Stomach smooth muscle (tissue), 2 donors: ENCODE results near the gene KLHDC1.
"Not testable (repeated sequence)": the region's sequence is repeated elsewhere in the genome, so short reads cannot be mapped to it uniquely, and the experiment has no call there.

ENCODE experiments used
- H3K27ac ChIP-seq: one replicate; pipeline ENCODE4 v1.7.0; 2013; ENCODE audit warnings: mild to moderate bottlenecking, low read length, inconsistent platforms
- H3K27me3 ChIP-seq, 2 donors: one replicate each; pipeline ENCODE4 v1.7.0; 2013; ENCODE audit warnings: low read length in 2 of 2; ENCODE audit not compliant: insufficient read depth in 2 of 2, control insufficient read depth in 1 of 2
- H3K36me3 ChIP-seq, 2 donors: one replicate each; pipeline ENCODE4 v1.7.0; 2013; ENCODE audit warnings: low read length in 2 of 2; ENCODE audit not compliant: control insufficient read depth in 2 of 2, insufficient read depth in 2 of 2
- H3K4me1 ChIP-seq: one replicate; pipeline ENCODE4 v1.7.0; 2013; ENCODE audit warnings: low read length; ENCODE audit not compliant: control insufficient read depth, insufficient read depth
- H3K4me3 ChIP-seq, 2 donors: one replicate each; pipeline ENCODE4 v1.7.0; 2013; ENCODE audit warnings: low read length in 2 of 2
- H3K9ac ChIP-seq, 2 donors: one replicate each; pipeline ENCODE4 v1.7.0; 2013; ENCODE audit warnings: low read length in 2 of 2, mild to moderate bottlenecking in 1 of 2
- H3K9me3 ChIP-seq, 2 donors: one replicate each; pipeline ENCODE4 v1.7.0; 2013; ENCODE audit warnings: low read length in 2 of 2; ENCODE audit not compliant: control insufficient read depth in 2 of 2
- donor health status: healthy.
- donor health status: Pancreatic carcinoma.

Gene KLHDC1

GRCh38 chr14:49727171-49727570, 34.3 kb downstream of the KLHDC1 start:
- Histone ChIP-seq H3K9ac (no peak overlapping the region), H3K4me3 (no peak overlapping the region), H3K27me3 (no peaks in the 10 kb centered on the region), H3K4me1 (no peaks in the 10 kb centered on the region), H3K36me3 (peaks cover 12 to 25% of the 10 kb centered on the region in 2 donors), H3K9me3 (no peaks in the 10 kb centered on the region), H3K27ac (no peak overlapping the region)

- H3K27me3 ChIP-seq = no peaks in the 10 kb centered on the region
- peaks cover 8 to 10% of the 10 kb centered on the region in 2 donors for H3K36me3 ChIP-seq
Observed at GRCh38 chr14:49732896-49733295, 40.0 kb downstream of the KLHDC1 start.

DNA sequence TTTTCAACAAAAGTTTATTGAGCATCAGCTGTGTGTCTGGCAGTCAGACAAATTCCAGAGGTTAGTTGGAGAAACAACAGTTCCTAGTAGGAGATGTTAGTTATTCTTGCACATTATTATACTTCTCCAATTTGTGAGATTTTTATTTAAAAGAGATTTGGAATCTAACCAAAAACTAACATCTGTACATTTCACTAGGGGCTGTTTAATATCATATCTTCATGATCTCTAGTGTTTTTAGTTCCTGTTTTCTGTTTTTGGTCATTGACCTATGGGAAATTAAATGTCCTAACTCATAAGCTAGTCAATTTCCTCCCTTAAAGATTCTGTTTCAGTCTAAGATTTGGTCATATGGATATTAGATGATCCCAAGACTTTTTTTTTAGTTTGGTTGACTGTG, 40.9 kb downstream of the KLHDC1 start:
- H3K9ac ChIP-seq = no peak overlapping the region
- H3K36me3 ChIP-seq = peaks cover 7 to 11% of the 10 kb centered on the region in 2 donors
- no peak overlapping the region for H3K27ac ChIP-seq
- H3K4me3 ChIP-seq = no peak overlapping the region
- no peaks in the 10 kb centered on the region for H3K4me1 ChIP-seq
- H3K9me3 ChIP-seq = no peaks in the 10 kb centered on the region
- no peaks in the 10 kb centered on the region for H3K27me3 ChIP-seq

More at GRCh38 chr14:49732896-49733295, 40.0 kb downstream of the KLHDC1 start:
- Histone ChIP-seq H3K4me1 (no peaks in the 10 kb centered on the region), H3K9me3 (no peaks in the 10 kb centered on the region), H3K27ac (no peak overlapping the region), H3K9ac (no peak overlapping the region), H3K4me3 (no peak overlapping the region)

GRCh38 chr14:49735669-49736068, 42.7 kb downstream of the KLHDC1 start:
- H3K9me3 ChIP-seq, H3K27ac ChIP-seq, H3K4me3 ChIP-seq, H3K4me1 ChIP-seq, H3K27me3 ChIP-seq, H3K9ac ChIP-seq: not testable (repeated sequence)
- H3K36me3 ChIP-seq = peaks cover 7 to 11% of the 10 kb centered on the region in 2 donors

DNA sequence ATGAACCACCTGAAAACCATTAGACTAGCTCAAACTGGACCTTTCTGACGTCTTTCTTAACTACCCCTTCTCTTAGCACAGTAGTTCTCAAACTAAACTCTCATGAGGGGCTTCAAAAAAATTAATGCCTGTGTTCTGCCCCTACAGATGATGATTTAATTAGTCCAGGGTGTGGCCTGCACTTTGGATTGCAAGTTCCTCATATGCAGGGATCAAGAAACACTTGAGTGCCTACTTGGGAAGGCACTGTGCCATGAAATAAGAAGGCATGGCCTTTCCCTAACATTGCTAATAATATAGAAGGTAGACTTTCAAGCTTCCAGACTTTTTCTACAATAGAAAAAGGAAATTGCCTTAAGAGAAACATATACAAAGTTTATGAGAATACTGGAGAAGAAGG, 52.3 kb downstream of the KLHDC1 start:
- no peaks in the 10 kb centered on the region for H3K4me1 ChIP-seq
- H3K36me3 ChIP-seq = peaks cover 23 to 25% of the 10 kb centered on the region in 2 donors
- H3K9ac ChIP-seq = no peak overlapping the region
- H3K9me3 ChIP-seq = no peaks in the 10 kb centered on the region
- no peaks in the 10 kb centered on the region for H3K27me3 ChIP-seq
- no peak overlapping the region for H3K27ac ChIP-seq
- no peak overlapping the region for H3K4me3 ChIP-seq

- H3K36me3 ChIP-seq = peaks cover 22 to 25% of the 10 kb centered on the region in 2 donors
- H3K27ac ChIP-seq, H3K4me1 ChIP-seq, H3K27me3 ChIP-seq, H3K9me3 ChIP-seq, H3K4me3 ChIP-seq, H3K9ac ChIP-seq: not testable (repeated sequence)
Observed at GRCh38 chr14:49746476-49746875, 53.6 kb downstream of the KLHDC1 start.

- Histone ChIP-seq H3K4me1 (no peaks in the 10 kb centered on the region), H3K9ac (no peak overlapping the region), H3K36me3 (peaks cover 0 to 5% of the 10 kb centered on the region in 2 donors), H3K9me3 (no peaks in the 10 kb centered on the region), H3K27me3 (no peaks in the 10 kb centered on the region), H3K4me3 (no peak overlapping the region), H3K27ac (no peak overlapping the region)
Observed at GRCh38 chr14:49754570-49755097, 61.7 kb downstream of the KLHDC1 start.

- Histone ChIP-seq H3K4me1 (no peaks in the 10 kb centered on the region), H3K9me3 (no peaks in the 10 kb centered on the region), H3K27me3 (no peaks in the 10 kb centered on the region), H3K4me3 (no peak overlapping the region), H3K27ac (no peak overlapping the region), H3K36me3 (no peaks in the 10 kb centered on the region), H3K9ac (no peak overlapping the region)
Observed at GRCh38 chr14:49755378-49755777, 62.5 kb downstream of the KLHDC1 start.

DNA sequence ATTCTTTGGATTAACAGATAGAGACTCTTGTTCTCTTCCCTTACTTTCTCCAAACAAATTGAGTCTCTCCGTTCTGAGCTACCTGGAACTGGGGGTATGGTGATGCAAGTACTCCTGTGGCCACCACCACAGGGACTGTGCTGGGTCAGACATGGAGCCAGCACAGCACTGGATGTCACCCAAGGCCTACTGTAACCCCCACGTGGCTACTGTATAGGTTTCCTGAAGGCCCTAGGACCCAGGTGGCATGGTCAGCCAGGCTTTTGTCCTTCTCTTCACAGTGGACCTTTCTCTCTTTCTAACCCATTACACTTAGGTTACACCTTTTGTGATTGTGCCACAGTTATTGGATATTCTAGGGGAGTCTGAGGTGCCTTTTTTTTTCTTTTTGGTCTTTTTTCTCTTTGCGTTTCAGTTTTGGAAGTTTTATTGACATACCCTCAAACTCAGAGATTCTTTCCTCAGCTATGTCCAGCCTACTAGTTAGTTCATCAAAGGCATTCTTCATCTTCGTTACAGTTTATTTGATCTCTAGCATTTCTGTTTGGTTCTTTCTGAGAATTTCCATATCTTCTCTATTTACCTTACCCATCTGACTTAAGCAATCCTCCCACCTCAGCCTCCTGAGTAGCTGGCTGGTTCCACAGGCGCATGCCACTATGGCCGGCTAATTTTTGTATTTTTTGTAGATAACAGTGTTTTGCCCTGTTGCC, 69.1 kb downstream of the KLHDC1 start:
- no peaks in the 10 kb centered on the region for H3K9me3 ChIP-seq
- no peaks in the 10 kb centered on the region for H3K36me3 ChIP-seq
- H3K9ac ChIP-seq = no peak overlapping the region
- H3K27me3 ChIP-seq = no peaks in the 10 kb centered on the region
- no peak overlapping the region for H3K4me3 ChIP-seq
- H3K4me1 ChIP-seq = peaks cover 2% of the 10 kb centered on the region
- no peak overlapping the region for H3K27ac ChIP-seq

GRCh38 chr14:49766839-49767238, 73.9 kb downstream of the KLHDC1 start:
- peak overlapping the region; percentile 94 for H3K27ac ChIP-seq
- H3K4me3 ChIP-seq = peak overlapping the region; percentile 88 to 98
- H3K27me3 ChIP-seq = no peaks in the 10 kb centered on the region
- H3K36me3 ChIP-seq = no peaks in the 10 kb centered on the region
- H3K4me1 ChIP-seq = peaks cover 27% of the 10 kb centered on the region
- H3K9me3 ChIP-seq = no peaks in the 10 kb centered on the region
- peak overlapping the region; percentile 92 to 94 for H3K9ac ChIP-seq

GRCh38 chr14:49767270-49767570, 74.3 kb downstream of the KLHDC1 start:
- H3K9me3 ChIP-seq = no peaks in the 10 kb centered on the region
- H3K27ac ChIP-seq = peak overlapping the region; percentile 94
- no peaks in the 10 kb centered on the region for H3K27me3 ChIP-seq
- H3K9ac ChIP-seq = peak overlapping the region; percentile 92 to 94
- no peaks in the 10 kb centered on the region for H3K36me3 ChIP-seq
- peak overlapping the region; percentile 88 to 98 for H3K4me3 ChIP-seq
- H3K4me1 ChIP-seq = peaks cover 27% of the 10 kb centered on the region
